ENCODE data around the gene CHN1. TPM values are rescaled to one million over a fixed set of nuclear protein-coding genes. Genes with fewer than 3 reads are reported as not detected.
A peak's percentile ranks its signal among the peaks of the same experiment; 100 is the strongest.

The CHN1 gene
- total and polyA plus RNA-seq, 2 donors from 2014 or later = 6.5 to 14.1 TPM

DNA sequence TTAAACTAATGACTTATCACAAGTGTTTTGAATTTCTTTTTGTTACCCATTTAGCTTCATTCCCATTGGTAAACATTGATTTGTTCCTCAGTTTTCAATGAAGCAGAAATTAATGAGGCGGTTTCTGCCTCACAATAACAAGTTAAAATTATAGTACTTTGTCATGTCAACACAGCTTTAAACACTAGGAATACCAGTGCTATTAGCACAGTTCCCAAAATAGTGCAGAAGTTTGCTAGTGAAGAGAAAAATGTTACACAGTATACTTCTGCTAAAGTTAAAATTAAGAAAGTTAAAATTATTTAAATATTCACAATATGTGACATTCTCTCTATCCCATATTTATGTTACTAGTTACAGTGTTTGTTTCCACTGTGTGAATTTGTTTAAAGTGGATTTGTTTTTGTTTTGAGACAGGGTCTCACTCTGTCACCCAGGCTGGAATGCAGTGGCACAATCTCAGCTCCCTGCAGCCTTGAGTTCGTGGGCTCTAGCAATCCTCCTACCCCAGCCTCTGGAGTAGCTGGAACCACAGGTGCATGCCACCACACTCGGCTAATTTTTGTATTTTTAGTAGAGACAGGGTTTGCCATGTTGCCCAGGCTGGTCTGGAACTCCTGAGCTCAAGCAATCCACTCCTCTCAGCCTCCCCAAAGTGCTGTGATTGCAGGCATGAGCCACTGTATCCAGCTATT, 3.8 kb upstream of the CHN1 start:
- no peak overlapping the region for H3K27ac ChIP-seq (ENCODE audit: low read depth in 2 of 2, low read length in 2 of 2)
- H3K36me3 ChIP-seq (ENCODE audit: control insufficient read depth in 2 of 3, insufficient read depth in 3 of 3, low read length in 3 of 3) = no peaks in the 10 kb centered on the region
- TF ChIP-seq CTCF (IDR thresholded peaks at IDR 0.05; ENCODE audit: borderline replicate concordance, extremely low read depth, insufficient read depth) = no peak
- H3K27me3 ChIP-seq (ENCODE audit: control insufficient read depth, insufficient read depth, low read length) = no peaks in the 10 kb centered on the region
- peaks cover 0 to 2% (median 0%) of the 10 kb centered on the region in 3 donors for H3K4me1 ChIP-seq (ENCODE audit: control insufficient read depth in 2 of 3, insufficient read depth in 2 of 3, low read depth in 1 of 3, low read length in 3 of 3)
- no peaks in the 10 kb centered on the region for H3K9me3 ChIP-seq (ENCODE audit: control insufficient read depth in 2 of 3, insufficient read depth in 1 of 3, low read length in 3 of 3)
- no peak overlapping the region for H3K9ac ChIP-seq (ENCODE audit: low read length in 3 of 3)
- no peak overlapping the region for H3K4me3 ChIP-seq (ENCODE audit: low read length in 3 of 3)
- FAIRE-seq (no peak), DNase-seq (no peak)
- intact Hi-C loops (cut with DNase I) = no loop called here

DNA sequence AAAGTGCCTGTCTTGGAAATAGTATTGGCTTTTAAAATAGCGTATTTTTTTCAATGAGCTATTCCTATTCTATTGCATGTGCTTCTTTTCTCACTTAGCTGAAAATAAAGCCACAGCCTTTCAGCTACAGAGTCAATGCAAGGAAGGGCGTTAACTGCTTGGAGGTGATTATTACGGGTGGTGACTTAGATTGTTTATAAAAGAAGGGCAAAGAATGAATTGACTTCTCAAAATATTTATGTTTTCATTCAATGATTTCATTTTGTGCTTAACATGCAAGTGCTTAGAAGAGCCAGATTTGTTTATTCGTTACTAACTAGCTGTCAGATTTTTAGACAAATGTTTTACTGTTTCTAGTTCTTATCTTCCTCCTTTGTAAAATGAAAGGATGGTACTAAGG, 2.8 kb upstream of the CHN1 start:
- intact Hi-C loops (cut with DNase I) = no loop called here
- Histone ChIP-seq H3K4me3 (ENCODE audit: low read length in 3 of 3) (no peak overlapping the region), H3K36me3 (ENCODE audit: control insufficient read depth in 2 of 3, insufficient read depth in 3 of 3, low read length in 3 of 3) (no peaks in the 10 kb centered on the region), H3K27me3 (ENCODE audit: control insufficient read depth, insufficient read depth, low read length) (no peaks in the 10 kb centered on the region), H3K9ac (ENCODE audit: low read length in 3 of 3) (no peak overlapping the region), H3K9me3 (ENCODE audit: control insufficient read depth in 2 of 3, insufficient read depth in 1 of 3, low read length in 3 of 3) (no peaks in the 10 kb centered on the region), H3K4me1 (ENCODE audit: control insufficient read depth in 2 of 3, insufficient read depth in 2 of 3, low read depth in 1 of 3, low read length in 3 of 3) (peaks cover 0 to 2% (median 0%) of the 10 kb centered on the region in 3 donors), H3K27ac (ENCODE audit: low read depth in 2 of 2, low read length in 2 of 2) (no peak overlapping the region)
- TF ChIP-seq CTCF (IDR thresholded peaks at IDR 0.05; ENCODE audit: borderline replicate concordance, extremely low read depth, insufficient read depth) = no peak
- peak; percentile 3 for FAIRE-seq
- DNase-seq = no peak

GRCh38 chr2:175007510-175007909, 2.3 kb upstream of the CHN1 start:
- DNase-seq (no peak), FAIRE-seq (no peak)
- H3K27ac ChIP-seq (ENCODE audit: low read depth in 2 of 2, low read length in 2 of 2) = no peak overlapping the region
- intact Hi-C loops (cut with DNase I) = no loop called here
- no peaks in the 10 kb centered on the region for H3K36me3 ChIP-seq (ENCODE audit: control insufficient read depth in 2 of 3, insufficient read depth in 3 of 3, low read length in 3 of 3)
- no peaks in the 10 kb centered on the region for H3K9me3 ChIP-seq (ENCODE audit: control insufficient read depth in 2 of 3, insufficient read depth in 1 of 3, low read length in 3 of 3)
- TF ChIP-seq CTCF (IDR thresholded peaks at IDR 0.05; ENCODE audit: borderline replicate concordance, extremely low read depth, insufficient read depth) = no peak
- H3K27me3 ChIP-seq (ENCODE audit: control insufficient read depth, insufficient read depth, low read length) = no peaks in the 10 kb centered on the region
- H3K4me1 ChIP-seq (ENCODE audit: control insufficient read depth in 2 of 3, insufficient read depth in 2 of 3, low read depth in 1 of 3, low read length in 3 of 3) = peaks cover 0 to 2% (median 0%) of the 10 kb centered on the region in 3 donors
- no peak overlapping the region for H3K4me3 ChIP-seq (ENCODE audit: low read length in 3 of 3)
- H3K9ac ChIP-seq (ENCODE audit: low read length in 3 of 3) = no peak overlapping the region

- FAIRE-seq = no peak
Measured at GRCh38 chr2:175006281-175006680, 1.1 kb upstream of the CHN1 start.

More at GRCh38 chr2:175006281-175006680, 1.1 kb upstream of the CHN1 start:
- DNase-seq = no peak
- no peak for TF ChIP-seq CTCF (IDR thresholded peaks at IDR 0.05; ENCODE audit: borderline replicate concordance, extremely low read depth, insufficient read depth)
- peaks cover 0 to 2% (median 0%) of the 10 kb centered on the region in 3 donors for H3K4me1 ChIP-seq (ENCODE audit: control insufficient read depth in 2 of 3, insufficient read depth in 2 of 3, low read depth in 1 of 3, low read length in 3 of 3)
- intact Hi-C loops (cut with DNase I) = no loop called here
- H3K27ac ChIP-seq (ENCODE audit: low read depth in 2 of 2, low read length in 2 of 2) = no peak overlapping the region
- H3K9ac ChIP-seq (ENCODE audit: low read length in 3 of 3) = no peak overlapping the region
- no peaks in the 10 kb centered on the region for H3K9me3 ChIP-seq (ENCODE audit: control insufficient read depth in 2 of 3, insufficient read depth in 1 of 3, low read length in 3 of 3)
- H3K27me3 ChIP-seq (ENCODE audit: control insufficient read depth, insufficient read depth, low read length) = no peaks in the 10 kb centered on the region
- H3K36me3 ChIP-seq (ENCODE audit: control insufficient read depth in 2 of 3, insufficient read depth in 3 of 3, low read length in 3 of 3) = no peaks in the 10 kb centered on the region
- no peak overlapping the region for H3K4me3 ChIP-seq (ENCODE audit: low read length in 3 of 3)

All from kidney (tissue), 14 donors.